WTC11 (cell line): ENCODE data around the gene PLD2.

Experiments used
- ATF3 ChIP-seq: sonication (generic); formaldehyde crosslinking; conservative IDR thresholded peaks from 2 replicates; pipeline ENCODE4 v1.8.1; 2022; ENCODE audit warnings: mild to moderate bottlenecking, missing genetic modification reagents
- CTCF ChIP-seq: fragments of 200-600 bp; IDR thresholded peaks from 2 replicates; pipeline ENCODE4 v1.8.0; 2022; ENCODE audit warnings: antibody characterized with exemption
- ZNF121 ChIP-seq: sonication (generic); formaldehyde crosslinking; IDR thresholded peaks from 2 replicates; pipeline ENCODE4 v1.8.0; 2023; ENCODE audit warnings: missing genetic modification reagents

DNA sequence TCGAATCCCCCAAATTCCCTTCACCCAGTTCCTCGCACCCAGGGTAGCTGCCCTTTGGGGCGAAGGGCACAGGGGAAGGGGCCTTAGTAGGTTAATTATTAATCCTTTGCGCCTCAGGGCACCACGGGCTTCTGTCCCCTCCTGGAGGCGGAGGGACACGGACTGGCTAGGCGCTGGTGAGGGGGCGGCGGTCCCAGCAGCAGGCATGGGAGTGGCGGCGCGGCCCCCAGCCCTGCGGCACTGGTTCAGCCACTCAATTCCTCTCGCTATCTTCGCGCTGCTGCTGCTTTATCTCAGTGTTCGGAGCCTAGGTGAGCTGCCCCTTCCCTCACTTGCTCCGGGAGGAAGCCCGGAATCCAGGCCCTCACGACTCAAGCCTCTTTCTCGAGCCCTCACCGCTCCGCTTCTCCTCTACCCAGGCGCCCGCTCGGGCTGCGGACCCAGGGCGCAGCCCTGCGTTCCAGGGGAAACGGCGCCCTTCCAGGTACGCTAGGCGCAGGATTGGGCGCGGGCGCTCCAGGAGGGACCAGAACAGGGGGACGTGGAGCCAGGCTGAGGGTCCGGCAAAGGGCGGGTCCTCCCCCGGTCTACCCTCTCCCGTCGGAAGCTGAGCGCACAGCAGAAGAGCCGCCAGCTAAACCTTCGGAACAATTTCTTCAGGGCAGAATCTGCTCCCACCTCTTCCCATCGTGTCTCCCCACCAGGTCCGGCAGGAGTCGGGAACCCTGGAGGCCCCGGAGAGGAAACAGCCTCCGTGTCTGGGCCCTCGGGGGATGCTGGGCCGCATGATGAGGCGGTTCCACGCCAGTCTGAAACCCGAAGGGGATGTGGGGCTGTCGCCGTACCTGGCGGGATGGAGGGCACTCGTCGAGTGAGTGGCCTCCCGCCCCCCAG, 17.9 kb upstream of the PLD2 start, which contains the start of gene GLTPD2:
- no peak for TF ChIP-seq CTCF
- TF ChIP-seq ATF3 (CRISPR knock-in tag), result no peak
- TF ChIP-seq ZNF121 (CRISPR knock-in tag), result no peak
